H1 (cell line): ENCODE results near the gene NPTN. TPM values are rescaled to one million over a fixed set of nuclear protein-coding genes. Genes with fewer than 3 reads are reported as not detected.

Experiments
- CTCF ChIA-PET: fragments of 300-600 bp; sonication (Branson Sonifier 250); formaldehyde crosslinking; loops from one replicate; lab custom pipeline; 2021; ENCODE audit not compliant: partially characterized antibody; lab: Charles Lee
- POLR2A ChIA-PET: fragments of 300-600 bp; sonication (Branson Sonifier 250); formaldehyde crosslinking; loops from one replicate; lab custom pipeline; 2021; ENCODE audit warnings: inconsistent platforms; ENCODE audit not compliant: partially characterized antibody; lab: Charles Lee
- DNase-seq, 2 experiments: peaks; one replicate each; pipeline versions ENCODE4 v3.0.0 to v3.0.0-alpha.2; 2010 to 2022; ENCODE audit warnings: low spot score in 2 of 2, low read depth in 1 of 2, mixed read lengths in 1 of 2
- FAIRE-seq: peaks from 2 replicates; lab custom pipeline; 2011; peaks lifted over from hg19 to GRCh38; lab: Jason Lieb, UNC
- H2AFZ ChIP-seq: 2 replicates; pipeline ENCODE4 v1.8.1; 2012; ENCODE audit warnings: low read length, inconsistent platforms
- H2AK5ac ChIP-seq: 2 replicates; pipeline ENCODE4 v1.6.1; 2013; ENCODE audit warnings: low read depth, low read length
- H2BK120ac ChIP-seq: replicated peaks from 2 replicates; pipeline ENCODE3; 2013; ENCODE audit warnings: low read depth, low read length, inconsistent platforms
- H2BK12ac ChIP-seq: 2 replicates; pipeline ENCODE4 v1.6.1; 2013; ENCODE audit warnings: low read depth, low read length
- H2BK15ac ChIP-seq: 2 replicates; pipeline ENCODE4 v1.6.1; 2013; ENCODE audit warnings: low read length
- H2BK20ac ChIP-seq: 2 replicates; pipeline ENCODE4 v1.6.1; 2013; ENCODE audit warnings: low read length
- H2BK5ac ChIP-seq: 2 replicates; pipeline ENCODE4 v1.6.1; 2013; ENCODE audit warnings: low read depth, low read length
- H3K14ac ChIP-seq: 2 replicates; pipeline ENCODE4 v1.6.1; 2013; ENCODE audit warnings: inconsistent platforms; ENCODE audit not compliant: insufficient read length
- H3K18ac ChIP-seq: 2 replicates; pipeline ENCODE4 v1.6.1; 2013; ENCODE audit warnings: low read length; ENCODE audit errors: extremely low read depth
- H3K23ac ChIP-seq: 2 replicates; pipeline ENCODE4 v1.6.1; 2013; ENCODE audit warnings: inconsistent platforms; ENCODE audit not compliant: insufficient read length
- H3K23me2 ChIP-seq: 2 replicates; pipeline ENCODE4 v1.6.1; 2013; ENCODE audit warnings: low read depth, low read length
- H3K27ac ChIP-seq: 2 replicates; pipeline ENCODE4 v1.6.1; 2011; ENCODE audit warnings: low read depth, low read length, inconsistent platforms
- H3K27me3 ChIP-seq, 4 experiments: replicated peaks in 1 of 4; 1 replicate in 1 of 4; 2 replicates in 3 of 4; pipeline versions ENCODE4 v1.6.1 to v1.8.1; 2011 to 2013; ENCODE audit warnings: low read length in 3 of 4, mild to moderate bottlenecking in 3 of 4, inconsistent platforms in 2 of 4, mixed read lengths in 2 of 4, moderate library complexity in 1 of 4; ENCODE audit not compliant: control insufficient read depth in 3 of 4, insufficient read depth in 3 of 4; ENCODE audit errors: extremely low read depth in 1 of 4
- H3K36me3 ChIP-seq, 4 experiments: 2 replicates each; pipeline versions ENCODE4 v1.6.1 to v1.8.1; 2011 to 2013; ENCODE audit warnings: mild to moderate bottlenecking in 4 of 4, low read length in 3 of 4, moderate library complexity in 2 of 4, control low read depth in 1 of 4, inconsistent platforms in 1 of 4; ENCODE audit not compliant: insufficient read depth in 4 of 4, control insufficient read depth in 2 of 4
- H3K4ac ChIP-seq: replicated peaks from 2 replicates; pipeline ENCODE3; 2013; ENCODE audit warnings: low read length, low read depth, mixed read lengths, inconsistent platforms; ENCODE audit not compliant: insufficient read length
- H3K4me1 ChIP-seq, 4 experiments: replicated peaks in 1 of 4; 1 replicate in 1 of 4; 2 replicates in 3 of 4; pipeline versions ENCODE4 v1.6.1 to v1.8.1; 2011 to 2013; ENCODE audit warnings: low read length in 3 of 4, inconsistent platforms in 2 of 4, mixed read lengths in 1 of 4; ENCODE audit not compliant: insufficient read depth in 4 of 4, control insufficient read depth in 3 of 4
- H3K4me2 ChIP-seq, 2 experiments: 2 replicates each; pipeline versions ENCODE4 v1.6.1 to v1.8.1; 2011 to 2013; ENCODE audit warnings: low read depth in 2 of 2, low read length in 2 of 2, control low read depth in 1 of 2, inconsistent platforms in 1 of 2, mild to moderate bottlenecking in 1 of 2; ENCODE audit not compliant: insufficient read depth in 1 of 2
- H3K4me3 ChIP-seq, 4 experiments: fragments of 200-600, 300-600 bp in 1 of 4; sonication (generic), shearing (Covaris generic), sonication (Bioruptor Twin) in 1 of 4; 2 replicates each; pipeline versions ENCODE4 v1.5.1 to v1.8.1; 2011 to 2016; ENCODE audit warnings: low read length in 4 of 4, low read depth in 3 of 4, control low read depth in 2 of 4, inconsistent platforms in 2 of 4, mild to moderate bottlenecking in 2 of 4, mixed read lengths in 1 of 4, moderate library complexity in 1 of 4; ENCODE audit not compliant: insufficient read depth in 2 of 4; ENCODE audit errors: extremely low read depth in 1 of 4
- H3K56ac ChIP-seq: replicated peaks from 2 replicates; pipeline ENCODE3; 2013; ENCODE audit warnings: low read depth, mild to moderate bottlenecking, mixed read lengths, low read length, inconsistent platforms; ENCODE audit not compliant: insufficient read length
- H3K79me1 ChIP-seq: 2 replicates; pipeline ENCODE4 v1.6.1; 2013; ENCODE audit warnings: low read depth, low read length, control low read depth
- H3K79me2 ChIP-seq, 2 experiments: 2 replicates each; pipeline versions ENCODE4 v1.6.1 to v1.8.1; 2012 to 2013; ENCODE audit warnings: low read length in 2 of 2, mild to moderate bottlenecking in 2 of 2, inconsistent platforms in 1 of 2; ENCODE audit not compliant: insufficient read depth in 2 of 2, control insufficient read depth in 1 of 2
- H3K9ac ChIP-seq, 4 experiments: replicated peaks in 1 of 4; 1 replicate in 1 of 4; 2 replicates in 3 of 4; pipeline versions ENCODE4 v1.6.1 to v1.8.1; 2011 to 2013; ENCODE audit warnings: low read depth in 3 of 4, low read length in 3 of 4, control low read depth in 2 of 4, mild to moderate bottlenecking in 2 of 4, moderate library complexity in 2 of 4, inconsistent platforms in 1 of 4; ENCODE audit errors: extremely low read depth in 1 of 4
- H3K9me3 ChIP-seq, 2 experiments: 2 replicates each; pipeline versions ENCODE4 v1.6.1 to v1.8.1; 2012 to 2013; ENCODE audit warnings: mild to moderate bottlenecking in 2 of 2, moderate library complexity in 2 of 2, control low read depth in 1 of 2, inconsistent platforms in 1 of 2, low read depth in 1 of 2, low read length in 1 of 2, mixed read lengths in 1 of 2; ENCODE audit not compliant: insufficient read depth in 2 of 2
- H4K20me1 ChIP-seq, 2 experiments: replicated peaks in 1 of 2; 2 replicates each; pipeline versions ENCODE3 to v1.8.1; 2011 to 2013; ENCODE audit warnings: inconsistent platforms in 2 of 2, low read length in 2 of 2, mild to moderate bottlenecking in 1 of 2; ENCODE audit not compliant: insufficient read depth in 2 of 2, control insufficient read depth in 1 of 2
- H4K5ac ChIP-seq: 2 replicates; pipeline ENCODE4 v1.6.1; 2013; ENCODE audit warnings: low read length, low read depth, mixed read lengths, inconsistent platforms; ENCODE audit not compliant: insufficient read length
- H4K8ac ChIP-seq: 2 replicates; pipeline ENCODE4 v1.8.0; 2013; ENCODE audit warnings: mild to moderate bottlenecking, moderate library complexity, low read length, inconsistent platforms; ENCODE audit not compliant: insufficient read depth; ENCODE audit errors: extremely low read depth
- H4K91ac ChIP-seq: replicated peaks from 2 replicates; pipeline ENCODE3; 2013; ENCODE audit warnings: low read length, mixed read lengths, inconsistent platforms; ENCODE audit not compliant: insufficient read length
- ATF3 ChIP-seq: IDR thresholded peaks from 2 replicates; pipeline ENCODE4 v1.6.1; 2011; ENCODE audit warnings: low read depth, mild to moderate bottlenecking, low read length; ENCODE audit not compliant: insufficient read depth
- CTCF ChIP-seq, 3 experiments: IDR thresholded peaks; 1 replicate in 2 of 3; 2 replicates in 1 of 3; pipeline versions ENCODE4 v1.5.1 to v1.6.1; 2011; ENCODE audit warnings: low read length in 3 of 3, mild to moderate bottlenecking in 3 of 3, inconsistent platforms in 2 of 3, low read depth in 1 of 3, moderate library complexity in 1 of 3; ENCODE audit not compliant: insufficient read depth in 1 of 3; ENCODE audit errors: control extremely low read depth in 1 of 3
- EZH2 ChIP-seq: fragments of 200-600 bp; sonication (generic); IDR thresholded peaks from 2 replicates; pipeline ENCODE4 v1.7.1; 2012; ENCODE audit warnings: low read depth, mild to moderate bottlenecking, moderate library complexity, low read length, inconsistent platforms; ENCODE audit not compliant: severe bottlenecking
- FOSL1 ChIP-seq: IDR thresholded peaks from 2 replicates; pipeline ENCODE4 v1.6.1; 2011; ENCODE audit warnings: mild to moderate bottlenecking, low read depth, low read length, moderate library complexity; ENCODE audit not compliant: insufficient read depth
- HDAC6 ChIP-seq: IDR thresholded peaks from one replicate; pipeline ENCODE4 v1.7.1; 2012; ENCODE audit warnings: low read depth, mild to moderate bottlenecking, inconsistent platforms, low read length, moderate library complexity
- KDM5A ChIP-seq: fragments of 200-600 bp; IDR thresholded peaks from 2 replicates; pipeline ENCODE4 v1.7.1; 2012; ENCODE audit warnings: mild to moderate bottlenecking, low read length, inconsistent platforms, mixed read lengths
- POLR2A ChIP-seq, 2 experiments: IDR thresholded peaks; 1 replicate in 1 of 2; 2 replicates in 1 of 2; pipeline ENCODE4 v1.6.1; 2011; ENCODE audit warnings: low read depth in 2 of 2, low read length in 2 of 2, mild to moderate bottlenecking in 2 of 2; ENCODE audit errors: control extremely low read depth in 1 of 2
- RFX5 ChIP-seq: IDR thresholded peaks from 2 replicates; pipeline ENCODE4 v1.6.1; 2011; ENCODE audit warnings: low read depth, low read length, improper control_type of control experiment, borderline replicate concordance
- SIX5 ChIP-seq: IDR thresholded peaks from 2 replicates; pipeline ENCODE4 v1.6.1; 2011; ENCODE audit warnings: mild to moderate bottlenecking, low read depth, low read length
- SP1 ChIP-seq: IDR thresholded peaks from 2 replicates; pipeline ENCODE4 v1.6.1; 2011; ENCODE audit warnings: low read depth, low read length
- SP4 ChIP-seq: IDR thresholded peaks from 2 replicates; pipeline ENCODE4 v1.6.1; 2012; ENCODE audit warnings: low read length, inconsistent platforms
- SRF ChIP-seq: IDR thresholded peaks from 2 replicates; pipeline ENCODE4 v1.6.1; 2011; ENCODE audit warnings: mild to moderate bottlenecking, low read depth, low read length, moderate library complexity
- WGBS, 2 experiments: shearing (Covaris generic) in 1 of 2; methylation state at CpG; one replicate each; pipeline versions ENCODE4 v1.1.6 to v1.1.7; 2013 to 2015; ENCODE audit warnings: low lambda C conversion rate in 2 of 2, mixed read lengths in 2 of 2, inconsistent platforms in 1 of 2, low coverage in 1 of 2, missing lambda C conversion rate in 1 of 2; ENCODE audit not compliant: insufficient replicate concordance in 2 of 2, insufficient coverage in 1 of 2, insufficient read length in 1 of 2; ENCODE audit errors: extremely low coverage in 1 of 2, missing lambda C conversion rate in 1 of 2; 5-methylcytosine and 5-hydroxymethylcytosine counted together
- polyA plus RNA-seq, 7 experiments: library from polyadenylated mRNA; depleted of rRNA in 3 of 7; stranded (reverse) in 5 of 7; unstranded in 2 of 7; fragments of >200 nt in 5 of 7; fragments of 200-250 nt in 2 of 7; gene quantifications; 1 replicate in 5 of 7; 2 replicates in 1 of 7; 4 replicates in 1 of 7; pipeline versions ENCODE4 v1.2.1 to v1.2.3, GENCODE V29; 2011 to 2013; ENCODE audit warnings: missing spikeins in 2 of 7, mixed read lengths in 2 of 7
- total RNA-seq: library from RNA; stranded (reverse); fragmentation: NEBNext Ultra II Directional; extraction: Animal tissue kit (Norgen Biotek cat#: 25700); gene quantifications from 2 replicates; pipeline ENCODE4 v1.2.1, GENCODE V29; 2021

The NPTN gene
- total and polyA plus RNA-seq, 2 of the 8 experiments (the other 6 are each of a cell fraction or from before 2014, with no cell fraction given), result 67.0 to 113 TPM

DNA sequence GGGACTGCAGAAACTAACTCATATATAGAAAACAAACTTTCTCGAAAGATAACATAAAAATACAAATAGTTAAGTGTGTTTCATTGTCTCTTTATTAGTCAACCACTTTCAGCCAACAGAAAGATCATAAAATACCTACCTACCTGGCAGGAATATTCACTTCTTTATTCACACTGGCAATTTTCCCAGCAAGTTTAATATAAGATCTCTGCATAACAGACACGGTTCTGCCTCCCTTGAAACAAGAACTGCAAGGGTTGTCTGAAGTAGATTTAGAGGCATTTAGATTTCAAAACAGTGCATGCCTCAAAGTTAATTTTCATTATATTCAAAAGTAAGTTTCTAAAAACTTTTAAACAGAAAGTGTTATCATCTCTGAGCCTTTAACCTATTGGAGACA is 7.1 kb downstream of the NPTN start:
- Histone ChIP-seq H3K9me3 (no peaks in the 10 kb centered on the region), H3K36me3 (no peaks in the 10 kb centered on the region), H3K79me2 (peaks cover 11 to 100% of the 10 kb centered on the region in 2 experiments; a peak in 3 of 4 replicates), H4K5ac (no peak overlapping the region), H2BK12ac (no peak overlapping the region), H3K14ac (no peak overlapping the region), H2BK5ac (no peak overlapping the region), H4K8ac (no peak overlapping the region), H2AFZ (no peak overlapping the region), H3K27ac (no peak overlapping the region), H3K18ac (no peak overlapping the region), H3K27me3 (no peaks in the 10 kb centered on the region), H2BK15ac (no peak overlapping the region), H3K4ac (no peak overlapping the region), H3K79me1 (no peaks in the 10 kb centered on the region; the same call in 1 of the 2 replicates), H3K23me2 (no peaks in the 10 kb centered on the region), H3K56ac (no peak overlapping the region), H2AK5ac (no peak overlapping the region), H3K4me2 (no peak overlapping the region), H3K4me1 (peaks cover 0 to 20% (median 6%) of the 10 kb centered on the region in 4 experiments; a peak in 3 of 7 replicates), H3K9ac (no peak overlapping the region), H4K20me1 (peaks cover 7 to 9% of the 10 kb centered on the region in 2 experiments), H3K4me3 (no peak overlapping the region), H4K91ac (no peak overlapping the region), H3K23ac (no peak overlapping the region), H2BK120ac (no peak overlapping the region), H2BK20ac (no peak overlapping the region)
- no peak for DNase-seq
- WGBS, 2 experiments, result 81% methylated on average over 2 of the region's 2 CpGs; no CpG with 5 or more reads in 1 of the 2 experiments
- ChIA-PET CTCF (interaction anchor here (0.9 to 3.0 kb wide), 3 partner anchors 9 to 502 kb away, joined by 3 to 22 read pairs (median 3); no protein-coding TSS in a partner anchor), POLR2A (interaction anchor here (0.9 kb wide), 1 partner anchor 60 kb away, joined by 3 read pairs; no protein-coding TSS in a partner anchor)
- no peak for FAIRE-seq
- TF ChIP-seq SIX5 (no peak), FOSL1 (no peak), POLR2A (IDR thresholded peaks at IDR 0.05; ENCODE audit: control extremely low read depth in 1 of 2, low read depth in 2 of 2, low read length in 2 of 2) (no peak), KDM5A (no peak), EZH2 (no peak), RFX5 (no peak), SRF (no peak), SP1 (no peak), HDAC6 (no peak), CTCF (IDR thresholded peaks at IDR 0.05; ENCODE audit: control extremely low read depth in 1 of 3, insufficient read depth in 1 of 3, low read depth in 1 of 3, low read length in 3 of 3) (no peak), SP4 (no peak), ATF3 (no peak)
